Measurements from ENCODE around the gene MUC20. TPM values are rescaled to one million over a fixed set of nuclear protein-coding genes. Genes with fewer than 3 reads are reported as not detected.

The MUC20 gene
- total and polyA plus RNA-seq, 2 of the 8 experiments (the other 6 are each of a cell fraction or from before 2014, with no cell fraction given), result 0.24 to 0.26 TPM

DNA sequence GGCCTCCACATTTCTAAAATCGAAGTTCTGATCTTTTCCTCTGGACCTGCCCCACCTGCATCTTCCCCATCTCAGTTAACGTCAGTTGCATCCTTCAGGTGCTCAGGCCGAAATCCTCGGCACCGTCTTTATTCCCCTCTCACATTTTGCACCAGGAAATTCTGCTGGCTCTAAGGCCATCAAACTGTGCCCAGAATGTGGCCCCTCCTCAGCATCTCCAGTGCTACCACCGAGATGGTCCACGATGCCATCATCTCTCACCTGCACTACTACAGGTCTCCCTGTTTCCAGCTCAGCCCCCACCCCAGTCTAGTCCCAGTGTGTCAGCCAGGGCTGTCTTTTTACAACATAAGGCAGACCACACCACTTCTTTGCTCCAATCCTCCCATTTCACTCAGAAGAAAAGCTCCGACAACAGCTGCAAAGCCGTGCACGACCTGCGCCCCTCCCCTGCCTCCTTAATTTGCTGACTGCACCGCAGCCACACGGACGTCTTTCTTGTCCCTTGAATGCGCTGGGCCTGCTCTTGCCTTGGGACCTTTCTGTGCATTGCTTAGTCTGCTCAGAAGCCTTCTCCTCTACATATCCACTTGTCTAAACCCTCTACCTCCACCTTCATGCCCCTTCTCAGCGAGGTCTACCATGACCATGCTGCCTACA, 14.4 kb downstream of the MUC20 start:
- 90% methylated on average over 16 of the region's 16 CpGs; no CpG with 5 or more reads in 1 of the 2 experiments for WGBS, 2 experiments (ENCODE audit: extremely low coverage in 1 of 2, insufficient coverage in 1 of 2, insufficient read length in 1 of 2, insufficient replicate concordance in 2 of 2, low coverage in 1 of 2, low lambda C conversion rate in 2 of 2, missing lambda C conversion rate in 1 of 2)
- Histone ChIP-seq H4K5ac (ENCODE audit: insufficient read length, low read depth, low read length) (no peak overlapping the region), H2BK12ac (ENCODE audit: low read depth, low read length) (no peak overlapping the region), H2BK20ac (ENCODE audit: low read length) (no peak overlapping the region), H3K9me3 (ENCODE audit: insufficient read depth in 2 of 2, low read depth in 1 of 2, low read length in 1 of 2) (no peaks in the 10 kb centered on the region), H3K4me2 (ENCODE audit: insufficient read depth in 1 of 2, low read depth in 2 of 2, low read length in 2 of 2) (no peak overlapping the region), H3K18ac (ENCODE audit: extremely low read depth, low read length) (no peak overlapping the region), H3K4me1 (replicated peaks in 1 of 4; ENCODE audit: control insufficient read depth in 3 of 4, insufficient read depth in 4 of 4, low read length in 3 of 4) (no peaks in the 10 kb centered on the region; a peak in 1 of 7 replicates), H3K56ac (replicated peaks; ENCODE audit: insufficient read length, low read depth, low read length) (no peak overlapping the region), H4K91ac (replicated peaks; ENCODE audit: insufficient read length, low read length) (no peak overlapping the region), H2BK5ac (ENCODE audit: low read depth, low read length) (no peak overlapping the region), H2BK120ac (replicated peaks; ENCODE audit: low read depth, low read length) (no peak overlapping the region), H3K36me3 (ENCODE audit: control insufficient read depth in 2 of 4, insufficient read depth in 4 of 4, low read length in 3 of 4) (no peaks in the 10 kb centered on the region), H2AK5ac (ENCODE audit: low read depth, low read length) (no peak overlapping the region), H3K14ac (ENCODE audit: insufficient read length) (no peak overlapping the region), H3K4me3 (ENCODE audit: extremely low read depth in 1 of 4, insufficient read depth in 2 of 4, low read depth in 3 of 4, low read length in 4 of 4) (no peak overlapping the region), H2BK15ac (ENCODE audit: low read length) (no peak overlapping the region), H4K8ac (ENCODE audit: extremely low read depth, insufficient read depth, low read length) (no peak overlapping the region), H3K27ac (ENCODE audit: low read depth, low read length) (no peak overlapping the region), H3K79me1 (ENCODE audit: low read depth, low read length) (no peaks in the 10 kb centered on the region), H4K20me1 (replicated peaks in 1 of 2; ENCODE audit: control insufficient read depth in 1 of 2, insufficient read depth in 2 of 2, low read length in 2 of 2) (no peaks in the 10 kb centered on the region), H3K23ac (ENCODE audit: insufficient read length) (no peak overlapping the region), H3K27me3 (replicated peaks in 1 of 4; ENCODE audit: control insufficient read depth in 3 of 4, extremely low read depth in 1 of 4, insufficient read depth in 3 of 4, low read length in 3 of 4) (peaks cover 0 to 3% (median 0%) of the 10 kb centered on the region in 4 experiments; a peak in 1 of 7 replicates), H3K4ac (replicated peaks; ENCODE audit: insufficient read length, low read depth, low read length) (no peak overlapping the region), H2AFZ (ENCODE audit: low read length) (no peak overlapping the region), H3K9ac (replicated peaks in 1 of 4; ENCODE audit: extremely low read depth in 1 of 4, low read depth in 3 of 4, low read length in 3 of 4) (no peak overlapping the region), H3K79me2 (ENCODE audit: control insufficient read depth in 1 of 2, insufficient read depth in 2 of 2, low read length in 2 of 2) (no peaks in the 10 kb centered on the region), H3K23me2 (ENCODE audit: low read depth, low read length) (no peaks in the 10 kb centered on the region)
- TF ChIP-seq GTF2F1 (IDR thresholded peaks at IDR 0.05; ENCODE audit: borderline replicate concordance, low read depth, low read length) (no peak), POLR2A (IDR thresholded peaks at IDR 0.05; ENCODE audit: control extremely low read depth in 1 of 2, low read depth in 2 of 2, low read length in 2 of 2) (no peak), SP1 (IDR thresholded peaks at IDR 0.05; ENCODE audit: low read depth, low read length) (no peak), TEAD4 (IDR thresholded peaks at IDR 0.05; ENCODE audit: low read depth, low read length) (no peak), NRF1 (IDR thresholded peaks at IDR 0.05; ENCODE audit: low read depth, low read length) (no peak), POLR2AphosphoS5 (IDR thresholded peaks at IDR 0.05; ENCODE audit: low read depth, low read length) (no peak), HDAC6 (IDR thresholded peaks at IDR 0.05; ENCODE audit: low read depth, low read length) (no peak), CHD2 (IDR thresholded peaks at IDR 0.05; ENCODE audit: low read length) (no peak), CBX5 (IDR thresholded peaks at IDR 0.05; ENCODE audit: low read depth, low read length) (no peak)
- FAIRE-seq, result no peak
- CTCF ChIA-PET (ENCODE audit: partially characterized antibody), result interaction anchor here (0.6 to 5.2 kb wide), 3 partner anchors 115 to 282 kb away, joined by 3 to 21 read pairs (median 3); no protein-coding TSS in a partner anchor
- POLR2A ChIA-PET (ENCODE audit: partially characterized antibody), result interaction anchor here (1.6 kb wide), 1 partner anchor 18 kb away, joined by 3 read pairs; no protein-coding TSS in a partner anchor
- no peak for DNase-seq (ENCODE audit: low read depth in 1 of 2, low spot score in 2 of 2)

Measured in H1 (cell line).